Renal pelvis (tissue), 4 donors: ENCODE data around the gene KCTD1. TPM values are rescaled to one million over a fixed set of nuclear protein-coding genes. Genes with fewer than 3 reads are reported as not detected.

Source experiments
- DNase-seq: peaks from one replicate; pipeline ENCODE4 v3.0.0-alpha.2; 2013
- polyA plus RNA-seq, 3 donors: library from polyadenylated mRNA; unstranded; fragments of 120-200 nt; gene quantifications; one replicate each; pipeline ENCODE4 v1.2.1, GENCODE V29; 2013; ENCODE audit not compliant: insufficient read length in 3 of 3

The KCTD1 gene
- polyA plus RNA-seq, 3 donors: 66.6 to 69.1 (median 69.1) TPM

GRCh38 chr18:26531605-26532298 is 16.6 kb downstream of the KCTD1 start:
- DNase-seq: no peak

DNA sequence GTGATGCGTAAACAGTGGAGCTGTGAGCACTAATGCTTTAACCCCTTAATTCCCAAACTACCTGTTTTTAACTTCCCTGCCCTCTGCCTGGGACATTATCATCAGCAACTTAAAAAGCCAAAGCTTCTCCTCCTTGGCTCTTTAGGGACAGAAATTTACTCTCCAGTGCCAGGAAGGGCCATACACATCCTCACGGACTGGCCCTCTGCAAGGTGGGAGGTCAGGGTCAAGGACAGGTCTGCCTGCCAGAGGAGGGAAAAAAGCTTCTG is 21.5 kb downstream of the KCTD1 start:
- no peak for DNase-seq

DNA sequence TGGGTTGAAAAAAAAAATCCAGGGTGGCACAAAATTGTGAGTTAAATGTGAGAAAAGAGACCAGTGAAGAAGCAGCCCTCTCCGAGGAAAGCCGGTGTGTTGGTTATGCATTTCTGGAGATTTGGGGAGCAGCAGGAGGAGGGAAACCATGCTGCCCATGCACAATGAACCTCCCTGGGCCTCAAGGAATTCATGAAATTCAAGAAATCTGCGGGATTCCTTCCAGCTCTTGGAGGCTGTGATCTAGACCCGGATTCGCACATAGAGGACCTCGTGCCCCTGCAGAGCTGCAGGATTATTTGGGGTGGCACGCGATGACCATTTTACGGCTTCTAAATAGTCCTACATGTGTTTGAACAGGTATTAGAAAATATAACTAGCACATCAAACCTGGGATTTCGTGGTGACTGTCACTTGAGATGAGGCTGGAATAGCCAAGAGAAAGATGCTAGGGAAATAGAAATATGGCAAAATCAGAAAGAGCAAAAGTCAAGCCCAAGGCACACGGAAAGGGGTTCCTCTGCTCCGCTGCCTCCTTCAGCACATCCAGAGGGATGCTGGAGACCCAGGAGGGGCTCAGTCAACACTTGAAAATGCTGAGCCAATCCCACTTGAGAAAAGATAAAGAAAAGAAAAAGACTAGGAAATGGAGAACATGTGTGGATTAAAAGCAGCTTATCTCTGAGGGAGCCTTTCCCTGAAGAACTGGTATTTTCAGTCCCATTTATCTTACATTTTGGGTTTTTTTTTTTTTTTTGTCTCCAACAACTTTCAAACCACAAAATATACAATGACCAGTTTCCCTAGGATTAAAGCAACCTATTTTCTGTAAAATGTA is 22.0 kb downstream of the KCTD1 start:
- DNase-seq: no peak

DNA sequence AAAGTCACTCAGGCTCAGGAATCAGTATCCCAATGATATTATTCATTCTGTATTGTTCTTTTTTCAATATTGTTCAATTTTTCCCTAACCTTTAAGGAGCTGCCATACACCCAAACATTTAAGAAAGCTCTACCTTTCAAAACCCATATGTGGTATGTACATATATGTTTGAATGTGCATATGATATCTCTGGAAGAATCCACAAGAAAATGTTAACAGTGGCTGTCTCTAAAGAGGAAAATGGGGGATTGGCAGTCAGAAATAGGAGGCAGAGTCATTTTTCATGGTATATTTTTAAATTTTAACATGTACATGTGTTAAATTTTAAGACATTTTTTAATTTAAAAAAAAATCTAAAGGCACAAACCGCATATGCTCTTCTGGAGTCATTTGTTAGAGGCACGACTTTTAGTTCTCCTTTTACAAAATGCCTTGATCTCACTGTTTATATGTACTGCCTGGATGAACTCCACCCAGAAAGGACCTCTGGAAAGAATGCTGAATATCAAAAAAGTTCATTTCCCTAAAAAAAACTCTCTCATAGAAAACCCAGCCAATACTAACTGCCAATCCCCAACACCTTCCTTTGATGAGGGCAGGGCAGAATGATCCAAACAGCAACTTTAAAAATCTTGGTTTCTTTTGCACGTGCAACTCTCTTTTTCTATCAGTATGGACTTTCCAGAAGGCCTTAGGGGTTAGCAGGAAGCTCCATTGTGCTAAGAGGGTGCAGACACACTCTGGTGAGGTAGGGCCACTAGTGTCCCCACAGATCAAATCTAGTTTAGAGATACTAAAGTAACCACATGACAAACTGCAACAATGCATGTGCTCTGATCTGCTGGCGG is 23.6 kb downstream of the KCTD1 start:
- no peak for DNase-seq

DNA sequence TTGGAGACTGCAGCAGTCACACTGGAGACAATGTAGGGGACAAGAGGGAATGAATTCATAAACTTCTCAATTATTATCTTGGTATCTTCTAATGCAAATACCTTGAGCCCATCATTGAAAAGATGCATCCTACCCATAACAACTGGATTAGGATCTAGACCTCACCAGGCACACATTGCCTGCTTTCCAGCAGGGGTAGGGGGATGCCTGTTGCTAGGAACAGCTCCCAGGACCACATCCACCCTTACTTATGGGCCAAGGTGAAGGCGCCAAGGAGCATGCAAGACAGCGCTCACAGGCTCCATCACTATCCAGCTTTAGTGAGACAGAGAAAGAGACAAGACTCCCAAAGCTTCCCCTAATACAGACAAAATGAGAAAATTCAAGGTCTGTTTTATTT is 24.4 kb downstream of the KCTD1 start:
- no peak for DNase-seq

- DNase-seq: no peak
Measured at GRCh38 chr18:26521617-26522016, 26.7 kb downstream of the KCTD1 start.

DNA sequence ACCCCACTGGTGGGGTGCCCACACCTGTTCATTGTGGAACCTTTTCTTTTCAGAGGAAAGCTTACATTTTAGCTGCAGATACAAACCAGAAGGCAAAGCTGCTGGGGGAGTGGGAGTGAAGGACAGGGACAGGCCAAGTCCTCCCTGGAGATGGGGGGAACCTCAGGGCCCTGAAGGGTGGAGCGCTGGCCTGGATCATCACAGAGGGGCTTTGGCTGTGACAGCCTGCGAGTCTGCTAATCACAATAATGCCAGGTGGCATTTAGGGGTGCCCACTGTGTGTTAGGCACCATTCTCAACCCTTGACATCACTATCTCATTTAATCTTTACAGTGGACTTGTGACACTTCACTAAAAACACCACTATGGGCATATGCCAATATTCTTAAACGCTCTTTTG is 27.4 kb downstream of the KCTD1 start:
- no peak for DNase-seq

- DNase-seq: no peak
Measured at GRCh38 chr18:26519114-26519513, 29.2 kb downstream of the KCTD1 start.

DNA sequence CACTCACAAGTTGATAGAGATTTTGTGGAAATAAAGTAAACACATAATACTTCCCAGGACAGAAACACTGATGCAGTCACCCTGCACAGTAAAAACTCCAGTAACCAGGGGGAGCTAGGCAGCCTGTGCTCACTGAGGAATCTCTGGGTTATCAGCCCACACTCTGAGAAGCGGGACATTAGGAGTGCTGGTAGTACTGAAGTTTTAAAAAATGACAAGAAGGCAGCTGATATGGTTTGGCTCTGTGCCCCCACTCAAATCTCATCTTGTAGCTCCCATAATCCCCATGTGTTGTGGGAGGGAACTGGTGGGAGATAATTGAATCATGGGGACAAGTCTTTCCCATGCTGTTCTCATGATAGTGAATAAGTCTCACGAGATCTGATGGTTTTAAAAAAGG is 31.4 kb downstream of the KCTD1 start:
- DNase-seq: no peak

GRCh38 chr18:26515643-26516487 is 32.5 kb downstream of the KCTD1 start:
- DNase-seq: no peak

GRCh38 chr18:26511339-26512071 is 36.8 kb downstream of the KCTD1 start:
- DNase-seq: peak; percentile 49

DNA sequence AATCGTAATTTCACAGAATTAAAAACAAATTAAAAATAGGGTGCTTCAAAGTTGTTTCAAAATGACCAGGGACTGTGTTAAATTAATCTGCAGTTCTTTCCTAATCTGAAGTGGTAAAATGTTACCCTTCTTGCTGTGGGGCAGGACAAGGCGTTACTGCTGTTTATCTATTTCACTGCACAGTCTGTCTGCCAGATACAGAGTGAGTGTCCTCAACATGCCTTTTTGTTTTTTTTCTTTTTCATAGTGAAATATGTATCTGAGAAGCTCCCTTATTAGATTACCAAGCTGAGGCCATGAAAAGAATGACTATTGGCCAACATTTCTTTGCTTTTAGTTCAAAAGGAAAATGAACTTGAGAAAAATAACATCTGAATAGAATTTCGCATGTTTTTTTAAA is 38.0 kb downstream of the KCTD1 start:
- DNase-seq: no peak

GRCh38 chr18:26506012-26506411 is 42.3 kb downstream of the KCTD1 start:
- no peak for DNase-seq

DNA sequence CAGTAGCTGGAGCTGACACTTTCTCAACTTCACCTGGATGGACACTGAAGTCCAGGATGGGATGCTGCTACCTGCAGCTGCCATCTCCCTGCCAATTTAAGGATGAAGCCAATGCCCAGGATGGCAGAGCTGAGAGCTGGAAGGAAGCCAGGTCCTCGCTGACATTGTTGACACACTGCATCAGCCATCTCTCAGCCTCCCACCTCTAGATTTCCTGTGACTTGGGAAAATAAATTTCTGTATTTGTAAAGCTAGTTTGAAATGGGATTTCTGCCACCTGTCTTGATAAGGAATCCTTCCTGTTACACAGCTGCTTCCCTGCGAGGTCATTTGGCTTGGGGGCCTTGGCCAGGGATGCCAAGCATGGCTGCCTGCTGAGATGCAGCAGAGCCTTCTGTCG is 43.5 kb downstream of the KCTD1 start:
- no peak for DNase-seq

DNA sequence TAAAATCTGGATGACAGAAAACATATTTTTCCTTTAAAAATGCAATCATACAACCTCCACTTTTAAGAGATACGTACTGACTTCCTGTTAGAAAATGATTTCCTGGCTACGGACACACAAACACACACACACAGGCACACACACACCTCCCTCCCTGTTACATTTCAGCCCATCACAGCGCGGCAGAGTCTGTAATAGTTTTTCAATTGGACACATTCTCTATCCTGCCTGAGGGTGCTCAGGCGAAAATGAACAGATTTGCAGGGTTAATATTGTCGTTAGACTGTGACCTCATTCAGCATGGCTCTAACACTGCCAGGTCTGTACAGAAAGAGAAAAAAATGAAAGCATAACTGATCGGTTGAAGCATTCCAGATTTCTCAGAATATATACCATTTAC is 45.0 kb downstream of the KCTD1 start:
- no peak for DNase-seq

GRCh38 chr18:26502823-26503222 is 45.5 kb downstream of the KCTD1 start:
- no peak for DNase-seq

DNA sequence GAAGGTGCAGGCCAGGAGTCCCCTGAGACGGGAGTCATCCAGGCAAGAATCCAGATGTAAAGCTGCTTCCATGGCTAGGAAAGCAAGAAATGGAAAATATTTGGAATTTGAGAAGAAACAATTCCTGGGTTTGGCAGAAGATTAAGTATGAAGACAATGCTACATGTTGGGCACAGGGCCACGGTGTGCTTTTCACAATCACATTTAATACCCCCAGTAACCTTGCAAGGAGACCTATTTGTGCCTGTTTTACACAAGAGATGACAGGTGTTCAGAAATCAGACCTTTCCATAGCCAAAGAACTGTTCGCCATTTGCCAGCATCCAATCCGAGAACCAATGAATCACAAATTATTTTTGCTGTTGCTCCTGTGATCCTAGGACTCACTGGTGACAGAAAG is 50.5 kb downstream of the KCTD1 start:
- no peak for DNase-seq

DNA sequence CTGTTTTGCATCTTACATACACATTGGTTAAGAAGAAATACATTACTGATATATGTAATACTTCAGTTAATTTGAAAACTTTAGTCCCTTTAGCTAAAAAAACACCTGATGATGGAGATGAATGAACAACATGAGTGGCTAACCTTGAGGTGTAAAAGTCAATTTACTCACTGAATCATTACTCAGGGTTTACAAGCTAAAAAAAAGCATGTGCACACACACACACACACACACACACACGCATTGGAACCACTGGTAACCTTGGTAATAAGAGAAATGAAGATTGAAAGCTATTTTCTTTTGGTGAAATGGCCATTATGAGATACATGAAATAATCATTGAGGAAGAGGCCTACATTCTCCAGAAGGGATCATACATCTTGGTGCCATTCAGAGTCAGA is 51.8 kb downstream of the KCTD1 start:
- DNase-seq: no peak

DNA sequence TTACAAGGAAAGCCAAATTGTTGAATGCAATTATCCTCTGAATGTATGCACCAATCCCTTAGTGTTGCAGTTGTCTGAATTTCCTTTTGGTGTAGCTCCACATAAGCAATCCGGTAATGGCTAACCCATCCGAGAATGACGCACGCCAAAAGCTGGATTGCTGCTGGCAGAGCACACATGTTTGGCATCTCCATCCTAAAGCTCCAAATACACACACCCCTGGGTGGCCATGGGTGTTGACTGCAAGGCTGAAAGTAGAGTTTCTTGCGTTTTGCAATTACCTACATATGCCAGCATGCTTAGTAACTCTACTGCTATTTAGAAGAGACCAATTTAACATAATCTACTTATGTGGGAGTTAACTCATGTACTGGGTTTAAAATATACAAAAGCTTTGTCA is 53.1 kb downstream of the KCTD1 start:
- DNase-seq: no peak

GRCh38 chr18:26493021-26493420 is 55.3 kb downstream of the KCTD1 start:
- DNase-seq: no peak

GRCh38 chr18:26491194-26491816 is 57.0 kb downstream of the KCTD1 start:
- no peak for DNase-seq
